ENCODE data around the gene SLC38A6.

Gene SLC38A6

GRCh38 chr14:61074852-61075251, 93.8 kb downstream of the SLC38A6 start:
- Histone ChIP-seq H3K36me3 (ENCODE audit: control insufficient read depth, insufficient read depth, low read length) (no peaks in the 10 kb centered on the region), H3K4me3 (replicated peaks; ENCODE audit: low read depth, low read length) (no peak overlapping the region), H3K27me3 (replicated peaks; ENCODE audit: control insufficient read depth, insufficient read depth, low read length) (no peaks in the 10 kb centered on the region)
- TF ChIP-seq, protein P1, sequence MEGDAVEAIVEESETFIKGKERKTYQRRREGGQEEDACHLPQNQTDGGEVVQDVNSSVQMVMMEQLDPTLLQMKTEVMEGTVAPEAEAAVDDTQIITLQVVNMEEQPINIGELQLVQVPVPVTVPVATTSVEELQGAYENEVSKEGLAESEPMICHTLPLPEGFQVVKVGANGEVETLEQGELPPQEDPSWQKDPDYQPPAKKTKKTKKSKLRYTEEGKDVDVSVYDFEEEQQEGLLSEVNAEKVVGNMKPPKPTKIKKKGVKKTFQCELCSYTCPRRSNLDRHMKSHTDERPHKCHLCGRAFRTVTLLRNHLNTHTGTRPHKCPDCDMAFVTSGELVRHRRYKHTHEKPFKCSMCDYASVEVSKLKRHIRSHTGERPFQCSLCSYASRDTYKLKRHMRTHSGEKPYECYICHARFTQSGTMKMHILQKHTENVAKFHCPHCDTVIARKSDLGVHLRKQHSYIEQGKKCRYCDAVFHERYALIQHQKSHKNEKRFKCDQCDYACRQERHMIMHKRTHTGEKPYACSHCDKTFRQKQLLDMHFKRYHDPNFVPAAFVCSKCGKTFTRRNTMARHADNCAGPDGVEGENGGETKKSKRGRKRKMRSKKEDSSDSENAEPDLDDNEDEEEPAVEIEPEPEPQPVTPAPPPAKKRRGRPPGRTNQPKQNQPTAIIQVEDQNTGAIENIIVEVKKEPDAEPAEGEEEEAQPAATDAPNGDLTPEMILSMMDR (IDR thresholded peaks at IDR 0.05; ENCODE audit: insufficient read depth, low read length, poor library complexity, severe bottlenecking) = no peak
- no peak for DNase-seq (ENCODE audit: extremely low read depth, insufficient read length)

- Histone ChIP-seq H3K4me3 (replicated peaks; ENCODE audit: low read depth, low read length) (no peak overlapping the region), H3K36me3 (ENCODE audit: control insufficient read depth, insufficient read depth, low read length) (no peaks in the 10 kb centered on the region), H3K27me3 (replicated peaks; ENCODE audit: control insufficient read depth, insufficient read depth, low read length) (no peaks in the 10 kb centered on the region)
- TF ChIP-seq, protein P1 (IDR thresholded peaks at IDR 0.05; ENCODE audit: insufficient read depth, low read length, poor library complexity, severe bottlenecking) = no peak
- no peak for DNase-seq (ENCODE audit: extremely low read depth, insufficient read length)
Measured at GRCh38 chr14:61076556-61076955, 95.5 kb downstream of the SLC38A6 start.

DNA sequence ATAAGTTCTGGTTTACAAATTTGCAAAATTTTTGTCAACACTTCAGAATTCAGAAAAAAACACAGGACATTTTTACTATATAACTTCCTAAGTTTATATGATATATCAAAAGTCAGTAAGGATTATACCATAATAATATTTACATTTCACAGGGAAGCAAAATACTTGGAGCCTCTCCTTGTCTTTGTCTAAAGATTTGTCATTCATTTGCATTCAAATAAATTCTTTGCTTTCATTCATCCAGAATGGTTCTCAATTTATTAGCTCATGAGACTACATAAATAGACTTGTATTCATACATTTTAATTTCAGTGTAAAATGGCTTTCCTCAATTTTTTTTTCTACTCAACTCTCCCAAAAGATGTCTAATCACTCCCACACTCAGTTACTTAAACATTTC, 96.4 kb downstream of the SLC38A6 start:
- TF ChIP-seq, protein P1 (IDR thresholded peaks at IDR 0.05; ENCODE audit: insufficient read depth, low read length, poor library complexity, severe bottlenecking) = no peak
- DNase-seq (ENCODE audit: extremely low read depth, insufficient read length) = no peak
- Histone ChIP-seq H3K27me3 (replicated peaks; ENCODE audit: control insufficient read depth, insufficient read depth, low read length) (no peaks in the 10 kb centered on the region), H3K4me3 (replicated peaks; ENCODE audit: low read depth, low read length) (no peak overlapping the region), H3K36me3 (ENCODE audit: control insufficient read depth, insufficient read depth, low read length) (no peaks in the 10 kb centered on the region)

DNA sequence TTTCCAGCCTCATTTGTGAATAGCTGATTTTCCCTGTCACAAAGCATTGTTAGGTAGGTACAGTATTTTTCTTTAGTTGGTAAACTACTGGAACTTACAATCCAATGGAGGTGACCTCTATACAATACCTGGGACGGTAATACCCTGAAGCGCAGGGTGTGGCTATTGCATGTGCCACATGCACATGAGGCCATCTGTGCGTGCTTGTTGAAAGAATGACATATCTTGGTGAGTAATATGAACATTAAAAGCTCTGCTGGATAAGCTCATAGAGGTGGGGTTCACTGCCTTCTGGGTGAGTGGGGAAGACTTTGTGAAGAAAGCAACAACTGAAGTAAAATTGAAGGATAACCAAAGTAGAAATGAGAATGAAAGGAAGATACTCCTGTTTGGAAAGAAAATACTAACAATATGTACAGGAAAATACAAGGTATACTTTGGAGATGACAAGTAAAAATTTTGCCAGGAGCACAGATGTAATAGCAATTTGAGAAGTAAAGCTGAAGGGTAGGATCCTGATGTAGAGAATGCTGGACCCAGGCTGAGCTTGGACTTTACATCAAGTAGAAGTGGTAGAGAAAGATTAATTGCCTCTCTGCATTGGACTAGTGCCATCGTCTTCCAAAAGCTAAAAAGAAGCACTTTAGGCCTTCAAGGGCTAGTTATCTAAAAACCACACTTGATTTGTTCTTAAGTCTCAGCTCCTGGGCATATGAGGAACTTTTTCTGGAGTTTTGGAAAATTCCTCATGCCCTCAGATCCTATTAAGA, 97.1 kb downstream of the SLC38A6 start:
- no peak for DNase-seq (ENCODE audit: extremely low read depth, insufficient read length)
- Histone ChIP-seq H3K36me3 (ENCODE audit: control insufficient read depth, insufficient read depth, low read length) (no peaks in the 10 kb centered on the region), H3K4me3 (replicated peaks; ENCODE audit: low read depth, low read length) (no peak overlapping the region), H3K27me3 (replicated peaks; ENCODE audit: control insufficient read depth, insufficient read depth, low read length) (no peaks in the 10 kb centered on the region)
- TF ChIP-seq, protein P1 (IDR thresholded peaks at IDR 0.05; ENCODE audit: insufficient read depth, low read length, poor library complexity, severe bottlenecking) = no peak

DNA sequence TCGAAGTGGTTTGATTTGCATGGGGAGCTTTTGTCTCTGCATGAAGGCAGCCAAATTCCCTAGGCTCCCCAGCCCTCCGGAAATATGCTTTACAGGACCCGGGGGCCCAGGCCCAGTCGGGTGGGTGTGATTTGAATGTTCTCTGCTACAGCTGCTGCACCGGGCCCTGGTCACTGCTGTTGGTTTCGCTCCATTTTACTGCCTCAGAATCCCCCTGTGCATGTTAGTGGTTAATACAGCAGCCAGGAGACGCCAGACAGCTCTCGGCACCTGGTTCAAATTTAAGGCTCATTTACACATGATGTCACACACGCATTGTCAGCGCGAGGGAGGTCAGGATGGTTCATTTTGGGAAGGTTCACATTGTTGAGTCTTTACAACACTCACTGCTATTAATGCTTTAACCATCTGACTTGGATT, 99.6 kb downstream of the SLC38A6 start:
- H3K4me3 ChIP-seq (replicated peaks; ENCODE audit: low read depth, low read length) = no peak overlapping the region
- H3K27me3 ChIP-seq (replicated peaks; ENCODE audit: control insufficient read depth, insufficient read depth, low read length) = no peaks in the 10 kb centered on the region
- DNase-seq (ENCODE audit: extremely low read depth, insufficient read length) = peak; percentile 20
- no peaks in the 10 kb centered on the region for H3K36me3 ChIP-seq (ENCODE audit: control insufficient read depth, insufficient read depth, low read length)
- TF ChIP-seq, protein P1 (IDR thresholded peaks at IDR 0.05; ENCODE audit: insufficient read depth, low read length, poor library complexity, severe bottlenecking) = peak; percentile 35

Data from GM06990 (cell line).